22Rv1 (cell line): Measurements from ENCODE around the gene ZCCHC7.
A peak's percentile ranks its signal among the peaks of the same experiment; 100 is the strongest.

Experiments
- H3K27ac ChIP-seq: fragments of 450-650 bp; 2 replicates; pipeline ENCODE4 v1.5.1; 2017
- CTCF ChIP-seq: fragments of 450-650 bp; IDR thresholded peaks from 2 replicates; pipeline ENCODE4 v1.5.1; 2017; ENCODE audit warnings: mild to moderate bottlenecking
- ZFX ChIP-seq: fragments of 450-650 bp; IDR thresholded peaks from 2 replicates; pipeline ENCODE4 v1.6.1; 2017; ENCODE audit warnings: antibody characterized with exemption, borderline replicate concordance

The ZCCHC7 gene

GRCh38 chr9:37362430-37362829 is 242.1 kb downstream of the ZCCHC7 start:
- H3K27ac ChIP-seq: no peak overlapping the region

GRCh38 chr9:37363124-37363523 is 242.8 kb downstream of the ZCCHC7 start:
- no peak for TF ChIP-seq ZFX
- TF ChIP-seq CTCF: no peak
- H3K27ac ChIP-seq: no peak overlapping the region

More at GRCh38 chr9:37362430-37362829, 242.1 kb downstream of the ZCCHC7 start:
- no peak for TF ChIP-seq ZFX
- TF ChIP-seq CTCF: no peak

GRCh38 chr9:37364136-37364535 is 243.8 kb downstream of the ZCCHC7 start:
- H3K27ac ChIP-seq: no peak overlapping the region

GRCh38 chr9:37364751-37365360 is 244.5 kb downstream of the ZCCHC7 start:
- TF ChIP-seq ZFX (no peak), CTCF (peak; percentile 24)
- no peak overlapping the region for H3K27ac ChIP-seq

More at GRCh38 chr9:37364136-37364535, 243.8 kb downstream of the ZCCHC7 start:
- TF ChIP-seq ZFX (no peak), CTCF (no peak)

GRCh38 chr9:37369671-37370070 is 249.3 kb downstream of the ZCCHC7 start:
- TF ChIP-seq ZFX: no peak
- TF ChIP-seq CTCF: no peak
- no peak overlapping the region for H3K27ac ChIP-seq

GRCh38 chr9:37370282-37370681 is 249.9 kb downstream of the ZCCHC7 start:
- no peak overlapping the region for H3K27ac ChIP-seq

More at GRCh38 chr9:37370282-37370681, 249.9 kb downstream of the ZCCHC7 start:
- no peak for TF ChIP-seq CTCF
- TF ChIP-seq ZFX: no peak
